PFSK-1 (cell line): ENCODE results near the gene KRT71.

ENCODE experiments used
- FOXP2 ChIP-seq: optimal IDR thresholded peaks from 2 replicates; pipeline ENCODE3; 2011; ENCODE audit warnings: borderline replicate concordance, control low read depth, inconsistent platforms; ENCODE audit not compliant: insufficient read depth; ENCODE audit errors: extremely low read length, extremely low read depth
- POLR2AphosphoS5 ChIP-seq: IDR thresholded peaks from 2 replicates; pipeline ENCODE4 v1.6.1; 2012; ENCODE audit warnings: low read depth, mild to moderate bottlenecking, control low read depth, low read length, moderate library complexity
- SIN3A ChIP-seq: IDR thresholded peaks from 2 replicates; pipeline ENCODE4 v1.6.1; 2012; ENCODE audit warnings: mild to moderate bottlenecking, low read length, moderate library complexity, borderline replicate concordance; ENCODE audit not compliant: insufficient read depth
- TAF1 ChIP-seq: IDR thresholded peaks from 2 replicates; pipeline ENCODE4 v1.6.1; 2012; ENCODE audit warnings: low read length, control low read depth, borderline replicate concordance; ENCODE audit not compliant: insufficient read depth
- TF ChIP-seq, protein P1 (sequence below), 2 experiments: IDR thresholded peaks; 2 replicates each; pipeline versions ENCODE4 v1.6.1 to v1.8.0; 2011 to 2012; ENCODE audit warnings: low read depth in 2 of 2, low read length in 2 of 2, control low read depth in 1 of 2, inconsistent platforms in 1 of 2, mild to moderate bottlenecking in 1 of 2, moderate library complexity in 1 of 2; ENCODE audit not compliant: insufficient read depth in 1 of 2

Gene KRT71

DNA sequence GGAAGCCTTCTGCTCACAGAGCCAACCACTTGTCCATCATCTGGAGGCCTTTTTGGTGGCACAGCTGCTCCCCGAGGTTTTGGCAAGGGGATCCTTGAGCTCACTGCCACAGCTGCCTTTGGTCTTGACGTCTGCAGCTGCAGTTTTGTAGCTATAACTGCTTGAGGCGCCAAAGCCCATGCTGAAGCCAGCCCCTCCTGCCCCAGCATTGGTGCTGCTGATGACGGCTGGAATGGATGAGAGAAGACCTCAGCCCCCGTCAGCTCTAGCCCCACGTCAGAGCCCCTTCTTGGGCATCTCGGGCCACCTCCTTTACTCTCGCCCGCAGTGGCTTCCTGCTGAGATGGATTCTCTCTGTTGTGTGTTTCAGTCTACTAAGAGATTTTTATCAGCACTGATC, 33.0 kb upstream of the KRT71 start:
- TF ChIP-seq TAF1 (no peak), FOXP2 (no peak), SIN3A (no peak), POLR2AphosphoS5 (no peak)
- TF ChIP-seq, protein P1, sequence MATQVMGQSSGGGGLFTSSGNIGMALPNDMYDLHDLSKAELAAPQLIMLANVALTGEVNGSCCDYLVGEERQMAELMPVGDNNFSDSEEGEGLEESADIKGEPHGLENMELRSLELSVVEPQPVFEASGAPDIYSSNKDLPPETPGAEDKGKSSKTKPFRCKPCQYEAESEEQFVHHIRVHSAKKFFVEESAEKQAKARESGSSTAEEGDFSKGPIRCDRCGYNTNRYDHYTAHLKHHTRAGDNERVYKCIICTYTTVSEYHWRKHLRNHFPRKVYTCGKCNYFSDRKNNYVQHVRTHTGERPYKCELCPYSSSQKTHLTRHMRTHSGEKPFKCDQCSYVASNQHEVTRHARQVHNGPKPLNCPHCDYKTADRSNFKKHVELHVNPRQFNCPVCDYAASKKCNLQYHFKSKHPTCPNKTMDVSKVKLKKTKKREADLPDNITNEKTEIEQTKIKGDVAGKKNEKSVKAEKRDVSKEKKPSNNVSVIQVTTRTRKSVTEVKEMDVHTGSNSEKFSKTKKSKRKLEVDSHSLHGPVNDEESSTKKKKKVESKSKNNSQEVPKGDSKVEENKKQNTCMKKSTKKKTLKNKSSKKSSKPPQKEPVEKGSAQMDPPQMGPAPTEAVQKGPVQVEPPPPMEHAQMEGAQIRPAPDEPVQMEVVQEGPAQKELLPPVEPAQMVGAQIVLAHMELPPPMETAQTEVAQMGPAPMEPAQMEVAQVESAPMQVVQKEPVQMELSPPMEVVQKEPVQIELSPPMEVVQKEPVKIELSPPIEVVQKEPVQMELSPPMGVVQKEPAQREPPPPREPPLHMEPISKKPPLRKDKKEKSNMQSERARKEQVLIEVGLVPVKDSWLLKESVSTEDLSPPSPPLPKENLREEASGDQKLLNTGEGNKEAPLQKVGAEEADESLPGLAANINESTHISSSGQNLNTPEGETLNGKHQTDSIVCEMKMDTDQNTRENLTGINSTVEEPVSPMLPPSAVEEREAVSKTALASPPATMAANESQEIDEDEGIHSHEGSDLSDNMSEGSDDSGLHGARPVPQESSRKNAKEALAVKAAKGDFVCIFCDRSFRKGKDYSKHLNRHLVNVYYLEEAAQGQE (IDR thresholded peaks at IDR 0.05; ENCODE audit: insufficient read depth in 1 of 2, low read depth in 2 of 2, low read length in 2 of 2) = no peak

DNA sequence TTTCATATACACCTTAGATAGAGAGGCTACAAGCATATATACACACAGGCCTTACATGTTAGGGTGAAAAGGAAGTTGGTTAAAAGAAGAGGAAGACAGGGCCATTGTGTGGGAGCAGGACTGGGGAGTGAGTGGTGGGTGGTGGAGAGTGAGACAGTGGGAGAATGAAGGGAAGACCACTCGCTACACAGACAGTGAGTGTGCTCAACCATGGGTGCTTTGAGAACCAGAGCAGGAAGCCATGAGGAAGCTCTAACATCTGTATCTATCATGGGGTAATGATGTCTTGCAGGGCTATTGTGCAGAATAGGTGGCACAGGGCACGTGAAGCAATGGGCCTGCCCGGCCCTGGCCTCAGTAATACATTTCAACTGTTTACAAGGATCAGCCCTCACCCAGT, 32.1 kb upstream of the KRT71 start:
- no peak for TF ChIP-seq SIN3A
- TF ChIP-seq TAF1 = no peak
- TF ChIP-seq POLR2AphosphoS5 = no peak
- TF ChIP-seq FOXP2 = no peak
- TF ChIP-seq, protein P1 (IDR thresholded peaks at IDR 0.05; ENCODE audit: insufficient read depth in 1 of 2, low read depth in 2 of 2, low read length in 2 of 2) = no peak

DNA sequence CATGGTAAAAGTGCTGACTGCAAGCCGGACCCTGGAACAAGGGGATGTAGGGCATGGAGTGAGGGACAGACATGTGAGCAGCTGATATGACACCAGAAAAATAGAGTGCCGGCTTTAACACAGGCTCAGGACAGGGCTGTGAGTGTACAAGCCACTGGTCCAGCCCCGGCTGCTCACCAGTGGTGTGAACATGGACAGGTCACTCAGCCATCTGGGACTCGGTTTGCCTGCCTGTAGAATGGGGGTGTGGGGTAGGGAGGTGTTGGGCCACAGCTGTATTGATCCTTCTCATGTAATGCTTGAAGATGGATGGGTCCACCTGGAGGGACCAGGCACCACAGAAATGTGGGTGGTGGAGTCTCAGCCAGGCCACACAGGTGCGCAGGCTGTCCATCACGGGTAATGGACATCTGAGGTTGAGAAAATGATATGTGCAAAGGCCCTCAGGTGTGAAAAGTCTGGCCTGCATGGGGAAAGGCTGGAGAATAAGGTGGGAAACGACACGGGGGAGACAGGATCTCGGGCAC, 31.3 kb upstream of the KRT71 start:
- TF ChIP-seq, protein P1 (IDR thresholded peaks at IDR 0.05; ENCODE audit: insufficient read depth in 1 of 2, low read depth in 2 of 2, low read length in 2 of 2) = no peak
- TF ChIP-seq SIN3A = no peak
- no peak for TF ChIP-seq TAF1
- no peak for TF ChIP-seq POLR2AphosphoS5
- no peak for TF ChIP-seq FOXP2

DNA sequence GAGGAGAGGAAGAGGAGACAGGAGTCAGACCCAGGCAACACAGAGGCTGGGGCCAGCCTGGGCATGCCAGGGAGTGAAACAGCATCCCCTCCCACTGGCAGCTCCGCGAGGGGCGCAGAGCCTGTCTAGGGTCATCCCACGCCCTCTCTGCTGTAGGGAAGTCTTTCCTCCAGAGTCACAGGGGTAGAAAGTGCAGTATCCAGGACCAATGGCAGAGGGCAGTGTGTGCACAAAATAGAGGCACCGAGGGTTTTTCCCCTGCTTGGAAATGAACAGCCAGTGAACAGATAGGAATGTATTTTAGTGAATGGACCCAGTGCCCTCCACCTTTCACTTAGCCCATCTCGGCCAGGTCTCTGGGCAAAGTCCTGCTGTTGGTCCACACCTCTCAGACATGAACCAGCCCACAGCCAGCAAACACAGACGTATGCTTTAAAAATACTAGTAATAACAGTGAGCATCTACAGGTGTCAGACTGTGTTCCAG, 30.1 kb upstream of the KRT71 start:
- TF ChIP-seq POLR2AphosphoS5 = no peak

DNA sequence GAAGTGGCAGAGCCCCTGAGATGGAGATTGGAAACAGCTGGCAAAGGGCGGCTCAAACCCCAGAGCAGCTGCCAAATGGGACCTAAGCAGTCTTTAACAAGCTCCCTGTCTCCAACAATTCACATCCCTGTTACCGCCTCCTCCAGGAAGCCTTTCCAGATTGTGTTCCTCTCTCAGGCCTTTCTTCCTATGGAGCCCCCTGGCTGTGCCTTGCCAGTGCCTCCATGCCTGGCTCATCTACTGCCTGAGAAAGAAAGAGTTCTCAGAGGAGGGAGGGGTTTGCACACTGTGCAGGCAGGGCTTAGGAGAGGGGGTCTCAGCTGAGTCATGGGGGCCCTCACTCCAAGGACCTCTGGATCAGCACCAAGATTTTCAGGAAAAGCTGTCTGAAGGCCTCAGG, 29.5 kb upstream of the KRT71 start:
- TF ChIP-seq FOXP2 (no peak), SIN3A (no peak), TAF1 (no peak), POLR2AphosphoS5 (no peak)
- TF ChIP-seq, protein P1 (IDR thresholded peaks at IDR 0.05; ENCODE audit: insufficient read depth in 1 of 2, low read depth in 2 of 2, low read length in 2 of 2) = no peak
